GM20000 (cell line): Measurements from ENCODE around the gene SOWAHA.

Source experiments
- DNase-seq: peaks from one replicate; pipeline ENCODE4 v3.0.0; 2012; ENCODE audit warnings: low spot score
- TF ChIP-seq, protein P1 (sequence below): IDR thresholded peaks from 2 replicates; pipeline ENCODE4 v1.5.1; 2012; ENCODE audit warnings: mild to moderate bottlenecking, control low read depth; ENCODE audit errors: extremely low read depth, missing control alignments

SOWAHA gene

DNA sequence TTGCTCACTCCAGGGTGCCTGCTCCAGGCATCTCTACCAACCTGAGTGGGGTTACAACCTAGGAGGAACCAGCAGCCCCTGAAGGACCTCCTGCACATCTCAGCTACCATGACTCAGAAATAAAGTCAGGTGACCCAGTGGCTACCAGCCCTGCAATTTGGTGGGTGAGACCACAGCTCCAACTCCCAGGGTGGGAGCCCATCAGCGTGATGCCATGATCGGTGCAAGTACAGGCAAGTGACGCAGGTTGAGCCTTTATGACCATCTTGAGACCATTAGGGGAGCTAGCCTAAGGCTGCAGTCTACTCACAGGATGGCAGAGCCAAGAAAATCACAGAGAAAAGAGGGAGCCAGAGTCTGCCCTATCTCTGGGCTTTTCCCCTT is 44.6 kb upstream of the SOWAHA start:
- TF ChIP-seq, protein P1, sequence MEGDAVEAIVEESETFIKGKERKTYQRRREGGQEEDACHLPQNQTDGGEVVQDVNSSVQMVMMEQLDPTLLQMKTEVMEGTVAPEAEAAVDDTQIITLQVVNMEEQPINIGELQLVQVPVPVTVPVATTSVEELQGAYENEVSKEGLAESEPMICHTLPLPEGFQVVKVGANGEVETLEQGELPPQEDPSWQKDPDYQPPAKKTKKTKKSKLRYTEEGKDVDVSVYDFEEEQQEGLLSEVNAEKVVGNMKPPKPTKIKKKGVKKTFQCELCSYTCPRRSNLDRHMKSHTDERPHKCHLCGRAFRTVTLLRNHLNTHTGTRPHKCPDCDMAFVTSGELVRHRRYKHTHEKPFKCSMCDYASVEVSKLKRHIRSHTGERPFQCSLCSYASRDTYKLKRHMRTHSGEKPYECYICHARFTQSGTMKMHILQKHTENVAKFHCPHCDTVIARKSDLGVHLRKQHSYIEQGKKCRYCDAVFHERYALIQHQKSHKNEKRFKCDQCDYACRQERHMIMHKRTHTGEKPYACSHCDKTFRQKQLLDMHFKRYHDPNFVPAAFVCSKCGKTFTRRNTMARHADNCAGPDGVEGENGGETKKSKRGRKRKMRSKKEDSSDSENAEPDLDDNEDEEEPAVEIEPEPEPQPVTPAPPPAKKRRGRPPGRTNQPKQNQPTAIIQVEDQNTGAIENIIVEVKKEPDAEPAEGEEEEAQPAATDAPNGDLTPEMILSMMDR = no peak
- DNase-seq = no peak

DNA sequence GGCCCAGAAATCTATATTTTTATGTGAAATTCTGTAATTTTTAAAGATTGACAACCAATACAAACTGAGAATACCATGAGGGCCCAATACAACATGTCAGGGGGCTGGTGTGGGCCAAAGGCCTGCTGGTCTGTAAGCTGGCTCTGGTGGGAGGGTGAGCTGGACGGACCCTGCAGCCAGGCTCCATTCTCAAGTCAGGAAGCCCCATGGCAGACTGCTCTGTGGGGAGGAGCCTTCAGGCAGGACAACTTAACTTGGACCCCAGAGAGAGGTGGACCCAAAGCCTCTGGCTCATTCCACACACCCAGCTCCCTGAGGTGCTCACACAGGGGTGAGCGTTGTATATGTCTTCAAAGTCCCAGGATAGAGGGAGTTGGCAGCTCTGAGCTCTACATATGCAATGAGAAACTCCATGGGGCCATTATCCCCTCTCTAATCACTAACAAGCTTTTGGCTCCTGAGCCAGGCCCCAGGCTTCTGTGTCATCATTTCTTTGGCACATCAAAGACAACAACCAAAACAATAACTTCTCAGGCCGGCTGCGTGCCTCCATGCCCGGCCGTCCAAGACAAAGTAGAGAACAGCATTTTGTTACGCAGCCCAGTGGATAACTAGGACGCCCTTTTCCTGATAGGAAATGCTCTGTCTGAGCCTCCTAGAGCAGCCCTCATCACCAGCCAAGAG is 42.5 kb upstream of the SOWAHA start:
- TF ChIP-seq, protein P1 = no peak
- no peak for DNase-seq

DNA sequence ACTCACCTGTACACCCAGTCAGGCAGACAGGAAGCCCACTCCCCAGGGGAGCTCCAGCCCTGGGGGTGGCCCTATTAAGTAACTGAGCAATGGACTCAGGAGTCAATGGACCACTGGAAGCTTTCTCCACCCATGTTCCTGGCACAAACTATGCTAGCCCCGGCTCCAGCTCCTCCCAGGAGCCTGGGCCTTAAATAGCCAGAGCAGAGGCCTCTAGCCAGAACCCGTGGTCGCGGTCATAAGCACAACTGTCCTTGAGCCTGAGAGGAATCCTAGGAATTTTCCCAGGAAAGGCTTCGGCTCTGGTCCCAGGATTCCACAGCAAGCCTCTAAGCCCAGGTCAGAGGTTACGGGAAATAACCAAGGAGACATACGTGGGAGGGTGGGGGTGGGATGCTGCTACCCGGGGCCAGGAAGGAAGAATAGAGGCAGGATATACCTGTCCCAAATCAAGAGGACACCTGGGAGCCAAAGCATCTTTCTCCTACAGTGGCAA is 41.6 kb upstream of the SOWAHA start:
- TF ChIP-seq, protein P1 = no peak
- no peak for DNase-seq

DNA sequence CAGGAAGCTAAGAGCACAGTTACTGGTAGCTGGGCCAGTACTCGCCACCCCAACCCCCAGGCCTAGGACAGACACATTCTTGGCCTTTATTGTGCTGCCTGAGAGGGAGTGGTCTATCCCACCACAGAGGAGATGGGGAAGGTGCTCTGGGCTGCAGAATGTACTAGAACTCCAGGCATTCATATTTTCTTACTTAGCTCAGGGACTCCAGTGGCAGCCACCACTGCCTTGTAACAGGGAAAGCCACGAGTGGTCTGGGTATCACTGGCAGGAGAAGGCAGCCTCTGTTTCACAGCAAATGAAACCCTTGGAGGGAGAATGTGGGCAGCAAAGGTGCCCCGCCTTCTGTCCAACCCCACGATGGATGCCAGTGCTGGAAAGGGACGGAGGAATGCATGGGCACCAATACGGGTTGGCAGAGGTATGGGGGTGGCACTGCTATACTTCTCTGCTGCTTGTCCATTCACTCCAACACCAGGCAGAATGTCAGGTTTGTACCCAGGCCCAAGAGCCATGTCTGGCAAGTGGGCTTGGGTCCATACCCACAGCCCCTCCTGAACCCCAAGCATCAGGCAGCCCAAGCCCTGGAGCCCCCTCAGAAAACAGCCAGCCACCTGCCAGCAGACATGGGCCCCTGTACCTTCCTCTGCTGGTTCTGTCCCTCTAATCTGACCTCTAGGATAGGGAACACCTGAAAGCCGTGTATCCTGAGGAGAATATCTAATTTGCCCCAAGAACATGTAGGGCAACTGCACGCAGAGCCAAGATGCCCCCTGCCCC is 40.6 kb upstream of the SOWAHA start:
- TF ChIP-seq, protein P1 = no peak
- no peak for DNase-seq

DNA sequence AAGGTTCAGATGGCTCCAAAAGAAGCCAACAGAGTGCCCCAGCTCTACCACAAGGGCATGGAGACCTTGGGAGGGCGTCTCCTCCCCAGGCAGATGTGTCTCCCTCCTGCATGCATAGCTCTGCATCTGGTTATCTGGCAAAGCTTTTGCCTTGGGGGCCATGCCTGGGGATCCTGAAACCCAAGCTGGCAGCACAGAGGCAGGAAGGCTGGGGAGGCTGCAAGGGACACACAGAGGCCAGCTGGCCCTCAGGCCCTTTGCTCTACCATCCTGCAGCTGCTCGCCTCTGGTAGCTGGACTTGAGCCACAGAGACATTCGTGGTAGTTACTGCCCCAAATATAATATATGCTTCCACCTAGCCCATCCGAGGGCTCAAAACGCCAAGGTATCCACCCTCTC is 40.0 kb upstream of the SOWAHA start:
- TF ChIP-seq, protein P1 = no peak
- no peak for DNase-seq

DNA sequence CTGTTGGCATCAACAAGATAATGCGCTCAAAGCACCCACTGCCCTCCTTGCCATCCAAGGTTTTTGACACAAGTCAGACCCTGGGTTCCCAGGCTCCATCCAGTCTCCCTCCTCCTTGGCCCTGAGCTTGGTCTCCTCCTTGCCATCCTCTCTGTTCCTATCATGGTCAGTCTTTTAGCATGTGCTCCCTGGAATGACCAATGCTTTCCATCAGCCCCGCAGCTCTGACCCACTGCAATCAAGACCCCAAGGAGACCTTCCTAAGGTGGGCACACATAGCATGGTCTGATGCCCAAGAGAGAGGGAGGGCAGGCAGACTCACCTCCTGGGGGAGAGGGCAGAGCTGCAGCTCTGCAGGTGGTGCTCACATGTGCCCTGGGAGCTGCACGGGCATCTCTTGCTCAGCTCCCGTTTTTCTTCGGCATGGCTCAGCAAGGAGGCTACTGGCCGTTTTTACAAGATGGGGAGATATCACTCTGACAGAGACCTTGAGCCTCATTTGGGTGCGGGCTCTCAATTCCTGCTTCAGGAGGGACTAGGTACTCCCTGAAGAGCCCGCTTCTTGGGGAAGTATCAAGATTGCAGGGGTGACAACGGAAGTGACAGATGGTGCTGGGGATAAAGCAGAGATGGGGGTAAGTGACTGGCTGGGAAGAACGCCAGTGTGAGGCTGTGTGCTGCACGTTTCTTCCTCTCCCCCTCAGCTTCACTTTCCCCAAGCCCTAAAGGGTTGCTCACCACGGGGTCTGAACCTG is 39.3 kb upstream of the SOWAHA start:
- DNase-seq = no peak
- TF ChIP-seq, protein P1 = no peak

DNA sequence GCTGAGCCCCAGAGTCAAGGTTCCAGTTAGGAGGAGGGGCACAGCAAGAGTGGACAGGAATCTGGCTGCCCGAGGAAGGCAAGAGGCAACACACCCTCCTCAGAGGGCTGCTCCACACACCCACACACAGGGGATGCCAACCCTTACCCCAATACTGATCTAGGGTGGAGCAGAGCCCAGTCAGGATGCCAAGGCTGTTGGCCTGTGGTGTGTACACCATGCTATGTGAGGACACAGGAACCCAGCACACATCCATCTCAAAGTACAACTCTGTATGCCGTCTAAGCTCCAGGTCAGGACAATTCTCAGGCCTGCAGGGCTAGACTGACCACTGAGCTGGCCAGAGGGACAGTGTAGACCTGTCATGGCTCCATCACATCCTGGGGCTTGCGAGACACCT is 38.7 kb upstream of the SOWAHA start:
- no peak for DNase-seq
- TF ChIP-seq, protein P1 = no peak
